ENCODE data around the gene NCLN.

The NCLN gene

DNA sequence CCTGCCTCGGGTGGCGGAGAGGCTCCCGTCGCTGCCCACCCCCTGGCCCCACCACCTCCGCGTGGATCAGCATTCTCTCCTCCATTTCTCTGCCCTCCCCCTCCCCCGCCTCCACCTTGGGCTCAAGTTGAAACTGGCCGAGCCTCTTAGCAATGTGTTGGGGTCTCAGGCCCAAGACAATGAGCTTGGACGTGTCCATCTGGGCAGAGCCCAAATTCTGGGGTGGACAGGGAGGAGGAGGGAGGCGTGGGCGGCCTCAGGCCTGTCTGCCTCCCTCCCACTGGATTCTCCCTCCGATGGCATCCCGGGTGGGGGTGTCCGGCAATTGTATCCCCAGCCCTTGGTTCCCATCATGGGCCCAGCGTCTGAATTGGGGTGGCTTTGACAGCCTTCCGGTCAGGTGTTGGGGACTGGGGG is 40.0 kb downstream of the NCLN start:
- peaks cover 26% of the 10 kb centered on the region for H3K27me3 Mint-ChIP-seq (ENCODE audit: low read depth)
- peaks cover 4% of the 10 kb centered on the region for H3K4me1 Mint-ChIP-seq
- H3K27ac Mint-ChIP-seq = no peak overlapping the region
- no peak overlapping the region for H3K4me3 Mint-ChIP-seq
- H3K36me3 Mint-ChIP-seq (ENCODE audit: low read depth) = no peaks in the 10 kb centered on the region
- no peaks in the 10 kb centered on the region for H3K9me3 Mint-ChIP-seq
- TF ChIP-seq, protein P1, sequence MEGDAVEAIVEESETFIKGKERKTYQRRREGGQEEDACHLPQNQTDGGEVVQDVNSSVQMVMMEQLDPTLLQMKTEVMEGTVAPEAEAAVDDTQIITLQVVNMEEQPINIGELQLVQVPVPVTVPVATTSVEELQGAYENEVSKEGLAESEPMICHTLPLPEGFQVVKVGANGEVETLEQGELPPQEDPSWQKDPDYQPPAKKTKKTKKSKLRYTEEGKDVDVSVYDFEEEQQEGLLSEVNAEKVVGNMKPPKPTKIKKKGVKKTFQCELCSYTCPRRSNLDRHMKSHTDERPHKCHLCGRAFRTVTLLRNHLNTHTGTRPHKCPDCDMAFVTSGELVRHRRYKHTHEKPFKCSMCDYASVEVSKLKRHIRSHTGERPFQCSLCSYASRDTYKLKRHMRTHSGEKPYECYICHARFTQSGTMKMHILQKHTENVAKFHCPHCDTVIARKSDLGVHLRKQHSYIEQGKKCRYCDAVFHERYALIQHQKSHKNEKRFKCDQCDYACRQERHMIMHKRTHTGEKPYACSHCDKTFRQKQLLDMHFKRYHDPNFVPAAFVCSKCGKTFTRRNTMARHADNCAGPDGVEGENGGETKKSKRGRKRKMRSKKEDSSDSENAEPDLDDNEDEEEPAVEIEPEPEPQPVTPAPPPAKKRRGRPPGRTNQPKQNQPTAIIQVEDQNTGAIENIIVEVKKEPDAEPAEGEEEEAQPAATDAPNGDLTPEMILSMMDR (IDR thresholded peaks at IDR 0.05; ENCODE audit: unreplicated experiment in 3 of 3) = no peak

DNA sequence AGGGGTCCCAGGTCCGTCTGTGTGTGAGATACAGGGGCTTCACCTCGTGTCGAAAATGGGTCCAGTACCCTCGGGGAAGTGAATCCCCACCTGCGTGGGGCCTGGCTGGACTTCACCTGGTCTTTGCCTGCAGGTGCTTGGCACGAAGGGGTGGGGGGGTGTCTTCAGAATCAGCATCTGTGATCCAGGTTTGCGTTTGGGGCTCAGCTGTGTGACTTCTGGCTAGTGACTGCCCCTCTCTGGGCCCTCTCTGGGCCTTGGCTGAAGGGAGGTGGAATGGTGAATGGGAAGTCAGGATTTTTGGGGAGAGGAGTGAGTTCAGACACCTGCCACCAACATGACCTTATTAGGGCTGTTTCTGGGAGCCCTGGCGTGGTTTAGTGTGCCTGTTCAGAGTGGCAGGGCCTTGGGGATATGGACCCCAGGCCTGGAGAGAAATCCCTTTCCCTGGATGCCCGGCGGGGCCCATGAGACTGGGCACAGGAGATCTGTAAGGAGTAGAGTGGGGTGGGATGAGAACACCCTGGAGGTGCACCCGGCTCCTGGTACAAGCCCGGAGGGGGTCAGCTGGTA is 41.4 kb downstream of the NCLN start:
- Mint-ChIP-seq H3K36me3 (ENCODE audit: low read depth) (no peaks in the 10 kb centered on the region), H3K4me3 (peak overlapping the region in 2 of 3 experiments; percentile 29 to 39), H3K27ac (no peak overlapping the region), H3K27me3 (ENCODE audit: low read depth) (peaks cover 20% of the 10 kb centered on the region), H3K9me3 (no peaks in the 10 kb centered on the region), H3K4me1 (peaks cover 4% of the 10 kb centered on the region)
- TF ChIP-seq, protein P1 (IDR thresholded peaks at IDR 0.05; ENCODE audit: unreplicated experiment in 3 of 3) = no peak

DNA sequence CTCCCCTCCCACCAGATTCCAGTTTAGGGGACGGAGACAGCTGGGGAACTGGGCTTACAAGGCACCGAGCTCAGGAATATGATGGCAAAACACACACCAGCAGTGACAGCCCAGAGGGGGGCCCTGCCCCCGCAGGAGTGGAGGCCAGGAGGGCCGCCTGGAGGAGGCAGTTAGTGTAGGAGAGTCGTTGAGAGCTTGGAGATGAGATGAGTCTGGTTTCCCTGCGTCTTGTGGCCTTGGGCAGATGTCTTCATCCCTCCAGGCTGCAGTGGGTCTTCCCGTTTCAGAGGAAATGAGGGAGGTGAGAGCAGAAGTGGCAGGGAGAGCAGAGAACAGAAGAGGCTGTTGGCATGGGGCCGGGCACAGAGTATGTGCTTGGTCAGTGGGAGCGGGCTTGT is 43.6 kb downstream of the NCLN start:
- H3K9me3 Mint-ChIP-seq = no peaks in the 10 kb centered on the region
- peaks cover 4% of the 10 kb centered on the region for H3K4me1 Mint-ChIP-seq
- no peak overlapping the region for H3K4me3 Mint-ChIP-seq

DNA sequence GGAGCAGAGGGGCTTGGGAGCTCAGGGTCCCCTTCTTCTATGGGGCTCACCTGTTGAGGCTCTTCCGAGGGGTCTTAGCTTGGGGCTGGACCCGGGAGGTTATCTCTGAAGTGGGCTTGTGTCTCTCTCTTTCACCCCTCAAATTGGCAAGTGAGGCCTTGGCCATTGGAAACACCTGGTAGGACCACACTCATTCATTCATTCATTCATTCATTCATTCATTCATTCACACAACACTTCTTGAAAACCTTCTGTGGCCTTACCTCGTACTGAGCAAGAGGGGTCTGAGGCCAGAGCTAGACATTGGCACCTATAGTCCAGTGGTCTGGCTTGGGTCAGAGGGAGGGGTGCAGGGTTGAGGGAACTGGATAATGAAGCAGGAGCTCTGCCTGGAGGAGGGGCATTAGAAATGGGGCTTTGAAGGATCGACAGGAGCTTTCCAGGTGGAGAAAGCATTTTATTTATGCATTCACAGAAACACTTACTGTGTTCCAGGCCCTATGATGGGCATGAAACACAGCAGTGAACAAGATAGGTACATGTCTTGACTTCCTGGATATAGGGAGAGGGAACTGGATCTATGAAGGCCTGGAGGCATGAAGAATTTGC is 44.3 kb downstream of the NCLN start:
- Mint-ChIP-seq H3K27me3 (ENCODE audit: low read depth) (peaks cover 17% of the 10 kb centered on the region), H3K27ac (no peak overlapping the region)

More for the DNA sequence above, 43.6 kb downstream of the NCLN start:
- Mint-ChIP-seq H3K36me3 (ENCODE audit: low read depth) (no peaks in the 10 kb centered on the region), H3K27ac (no peak overlapping the region), H3K27me3 (ENCODE audit: low read depth) (peaks cover 15% of the 10 kb centered on the region)
- TF ChIP-seq, protein P1 (IDR thresholded peaks at IDR 0.05; ENCODE audit: unreplicated experiment in 3 of 3) = no peak

DNA sequence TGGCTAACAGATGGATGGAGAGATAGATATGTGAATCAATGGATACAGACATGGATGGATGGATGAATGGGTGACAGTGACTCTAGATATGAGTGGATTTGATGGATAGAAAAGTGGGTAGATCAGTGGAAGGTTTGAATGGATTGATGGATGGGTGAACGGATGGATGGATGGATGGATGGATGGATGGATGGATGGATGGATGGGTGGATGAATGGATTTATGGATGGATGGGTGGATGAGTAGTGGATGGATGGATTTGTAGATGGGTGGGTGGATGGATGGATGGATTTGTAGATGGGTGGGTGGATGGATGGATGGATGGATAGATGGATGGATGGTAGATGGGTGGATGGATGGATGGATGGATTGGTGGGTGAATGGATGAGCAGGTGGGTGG is 45.6 kb downstream of the NCLN start:
- H3K4me1 Mint-ChIP-seq = peaks cover 4% of the 10 kb centered on the region
- no peak overlapping the region for H3K27ac Mint-ChIP-seq
- no peak overlapping the region for H3K4me3 Mint-ChIP-seq
- no peaks in the 10 kb centered on the region for H3K36me3 Mint-ChIP-seq (ENCODE audit: low read depth)
- H3K27me3 Mint-ChIP-seq (ENCODE audit: low read depth) = peaks cover 21% of the 10 kb centered on the region
- peaks cover 2% of the 10 kb centered on the region for H3K9me3 Mint-ChIP-seq
- TF ChIP-seq, protein P1 (IDR thresholded peaks at IDR 0.05; ENCODE audit: unreplicated experiment in 3 of 3) = no peak

More for the DNA sequence above, 44.3 kb downstream of the NCLN start:
- TF ChIP-seq, protein P1 (IDR thresholded peaks at IDR 0.05; ENCODE audit: unreplicated experiment in 3 of 3) = no peak
- Mint-ChIP-seq H3K4me1 (peaks cover 4% of the 10 kb centered on the region), H3K36me3 (ENCODE audit: low read depth) (no peaks in the 10 kb centered on the region), H3K9me3 (no peaks in the 10 kb centered on the region), H3K4me3 (no peak overlapping the region)

DNA sequence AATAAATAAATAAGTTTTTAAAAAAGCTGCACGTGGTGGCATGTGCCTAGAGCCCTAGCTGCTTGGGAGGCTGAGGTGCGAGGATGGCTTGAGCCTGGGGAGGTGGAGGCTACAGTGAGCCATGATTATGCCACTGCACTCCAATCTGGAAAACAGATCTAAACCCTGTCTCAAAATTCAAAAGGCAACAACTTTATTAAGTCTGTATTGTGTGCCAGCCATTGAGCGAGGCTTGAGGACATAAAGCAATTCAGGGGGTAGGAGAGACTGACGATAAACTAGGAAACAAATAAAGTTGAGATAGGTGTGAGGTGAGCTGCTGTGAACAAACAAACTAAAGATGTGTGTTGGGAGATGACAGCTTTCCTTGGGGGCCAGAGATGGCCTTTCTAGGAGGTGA is 47.4 kb downstream of the NCLN start:
- TF ChIP-seq, protein P1 (IDR thresholded peaks at IDR 0.05; ENCODE audit: unreplicated experiment in 3 of 3) = no peak
- no peak overlapping the region for H3K27ac Mint-ChIP-seq
- H3K27me3 Mint-ChIP-seq (ENCODE audit: low read depth) = peaks cover 28% of the 10 kb centered on the region
- H3K9me3 Mint-ChIP-seq = peaks cover 2% of the 10 kb centered on the region
- peaks cover under 1% of the 10 kb centered on the region for H3K4me1 Mint-ChIP-seq
- no peak overlapping the region for H3K4me3 Mint-ChIP-seq
- no peaks in the 10 kb centered on the region for H3K36me3 Mint-ChIP-seq (ENCODE audit: low read depth)
